GM10248 (cell line): ENCODE data around the gene ZSWIM6.

Experiments
- CTCF ChIA-PET: fragments of 300-600 bp; sonication (Branson Sonifier 250); formaldehyde crosslinking; extraction: SDS; loops from one replicate; lab custom pipeline; 2021; ENCODE audit warnings: antibody characterized with exemption; lab: Yijun Ruan, JAX
- POLR2A ChIA-PET: fragments of 350-650 bp; sonication (Branson Sonifier 250); formaldehyde crosslinking; extraction: SDS; loops from one replicate; lab custom pipeline; 2020; ENCODE audit warnings: antibody characterized with exemption; lab: Yijun Ruan, JAX
- DNase-seq: peaks from one replicate; pipeline ENCODE4 v3.0.0; 2012; ENCODE audit errors: extremely low spot score
- CTCF ChIP-seq: IDR thresholded peaks from 2 replicates; pipeline ENCODE4 v1.5.1; 2012; ENCODE audit warnings: mild to moderate bottlenecking, low read depth; ENCODE audit errors: extremely low read depth, missing control alignments, control extremely low read depth

The ZSWIM6 gene

DNA sequence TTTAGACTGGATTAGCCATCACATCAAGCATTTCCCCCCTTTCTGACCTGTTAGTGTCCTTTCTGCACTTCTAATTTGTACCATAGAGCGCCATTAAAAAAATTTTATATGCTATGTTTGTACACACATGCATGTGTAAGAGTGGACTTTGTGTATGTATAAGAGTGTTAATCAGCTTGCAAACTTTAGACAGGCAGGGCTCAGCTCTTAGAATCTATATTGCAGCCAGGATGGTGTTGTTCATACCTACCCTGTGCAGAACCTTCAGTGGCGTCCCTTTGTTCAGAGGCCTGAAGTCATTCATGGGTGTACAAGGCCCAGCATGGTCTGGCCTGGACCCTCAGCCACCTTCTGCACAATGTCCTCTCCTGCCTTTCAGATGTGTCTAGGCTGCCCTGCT is 19.7 kb downstream of the ZSWIM6 start:
- CTCF ChIA-PET = no interaction called here
- POLR2A ChIA-PET = no interaction called here
- DNase-seq = no peak
- TF ChIP-seq CTCF = no peak

- no peak for DNase-seq
- CTCF ChIA-PET = no interaction called here
- no peak for TF ChIP-seq CTCF
- POLR2A ChIA-PET = no interaction called here
These were observed 20.1 kb downstream of the ZSWIM6 start for GRCh38 chr5:61352180-61352579.

DNA sequence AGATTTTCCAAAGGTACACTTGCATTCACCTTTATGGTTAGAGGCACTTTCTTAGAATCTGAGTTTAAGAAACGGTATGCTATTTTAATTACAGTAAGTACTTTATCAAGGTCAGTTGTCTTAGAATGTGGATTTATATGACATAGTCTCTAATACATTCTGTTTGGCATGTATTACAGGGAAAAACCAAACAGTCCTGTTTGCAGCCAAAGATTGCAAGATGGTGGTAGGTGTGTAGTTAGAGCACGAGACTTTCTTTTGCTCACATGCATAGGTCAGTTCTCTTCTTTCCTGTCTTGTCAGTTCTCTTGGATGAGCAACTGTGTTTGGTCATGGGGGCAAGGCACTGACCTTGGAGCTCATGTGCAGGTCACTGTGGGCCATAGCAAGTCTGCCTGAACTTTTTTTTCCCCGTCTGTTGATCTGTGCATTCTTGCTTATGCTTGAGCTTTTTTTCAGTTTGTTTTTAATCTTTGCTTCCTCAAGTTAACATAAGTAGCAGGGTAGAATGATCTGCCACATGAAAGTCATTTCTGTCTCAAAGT is 20.6 kb downstream of the ZSWIM6 start:
- no peak for DNase-seq
- CTCF ChIA-PET = interaction anchor here (1.2 to 3.3 kb wide), 5 partner anchors 8 to 48 kb away, joined by 3 to 12 read pairs (median 4); no protein-coding TSS in a partner anchor
- TF ChIP-seq CTCF = no peak
- POLR2A ChIA-PET = interaction anchor here (1.0 kb wide), 1 partner anchor 19 kb away, joined by 3 read pairs; no protein-coding TSS in a partner anchor

- ChIA-PET CTCF (interaction anchor here (1.2 to 3.3 kb wide), 5 partner anchors 9 to 48 kb away, joined by 3 to 12 read pairs (median 4); no protein-coding TSS in a partner anchor), POLR2A (interaction anchor here (1.0 kb wide), 1 partner anchor 20 kb away, joined by 3 read pairs; no protein-coding TSS in a partner anchor)
- no peak for TF ChIP-seq CTCF
- DNase-seq = no peak
These were observed 21.2 kb downstream of the ZSWIM6 start for GRCh38 chr5:61353293-61353692.

- ChIA-PET CTCF (interaction anchor here (1.6 to 3.3 kb wide), 3 partner anchors 12 to 47 kb away, joined by 4 to 12 read pairs (median 4); no protein-coding TSS in a partner anchor), POLR2A (no interaction called here)
- DNase-seq = no peak
- no peak for TF ChIP-seq CTCF
These were observed 22.1 kb downstream of the ZSWIM6 start for GRCh38 chr5:61354199-61354598.

DNA sequence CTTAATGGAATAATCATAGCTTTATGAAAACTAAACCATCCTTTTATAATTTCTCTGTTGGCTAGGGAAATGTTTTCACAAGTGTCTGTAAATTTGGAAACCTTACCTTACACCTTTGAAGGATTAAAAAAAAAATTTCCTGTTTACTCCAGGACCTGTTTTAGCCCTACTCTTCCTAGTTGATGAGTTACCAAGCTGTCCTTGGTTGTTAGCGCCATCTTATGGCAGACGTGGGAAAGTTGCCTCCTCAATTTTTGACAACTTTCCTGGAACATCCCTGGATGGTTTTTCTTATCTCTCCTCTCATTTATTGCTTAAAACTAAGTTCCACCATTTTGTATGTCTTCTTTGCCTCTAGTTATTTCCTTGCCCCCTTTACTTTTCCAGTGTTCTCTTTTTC is 25.7 kb downstream of the ZSWIM6 start:
- no peak for TF ChIP-seq CTCF
- ChIA-PET POLR2A (no interaction called here), CTCF (interaction anchor here (0.8 kb wide), 2 partner anchors 9 to 18 kb away, joined by 3 read pairs; no protein-coding TSS in a partner anchor)
- no peak for DNase-seq
